CD4-positive, alpha-beta T cell treated with Interleukin-17A for 1 hour (primary cell): Measurements from ENCODE around the gene FLVCR1.
A peak's percentile ranks its signal among the peaks of the same experiment; 100 is the strongest.
"Not testable (repeated sequence)": the region's sequence is repeated elsewhere in the genome, so short reads cannot be mapped to it uniquely, and the experiment has no call there.

Experiments
- DNase-seq: peaks from one replicate; pipeline ENCODE4 v3.0.0-alpha.2; 2020

Gene FLVCR1

DNA sequence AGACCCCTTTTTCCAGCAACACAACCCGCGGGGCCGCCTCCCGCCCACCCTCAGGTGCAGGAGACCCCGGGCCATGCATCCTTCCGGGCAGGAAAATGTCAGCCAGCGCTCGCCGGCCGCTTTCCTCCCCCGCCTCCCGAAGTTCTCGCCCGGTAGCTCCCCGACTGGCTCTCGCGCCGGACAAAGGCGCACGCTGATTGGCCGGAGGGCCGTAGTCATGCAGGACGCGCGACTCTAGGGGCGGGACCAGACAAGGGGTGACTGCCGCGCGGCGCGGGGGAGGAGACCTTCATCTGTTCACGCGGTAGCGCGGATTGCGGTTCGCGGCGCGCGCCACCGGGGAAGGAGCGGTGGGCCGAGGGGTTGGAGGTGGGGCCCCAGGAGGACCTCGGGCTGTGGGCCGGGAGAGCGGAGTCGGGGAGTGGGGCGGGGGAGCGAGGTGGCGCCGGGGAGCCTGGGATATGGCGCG is at the start of gene FLVCR1:
TSS of gene FLVCR1 (plus strand) at position 284 of the 469 bp plus-strand sequence. CDS start at position 462, 178 bp downstream.
- peak; percentile 94 for DNase-seq

DNA sequence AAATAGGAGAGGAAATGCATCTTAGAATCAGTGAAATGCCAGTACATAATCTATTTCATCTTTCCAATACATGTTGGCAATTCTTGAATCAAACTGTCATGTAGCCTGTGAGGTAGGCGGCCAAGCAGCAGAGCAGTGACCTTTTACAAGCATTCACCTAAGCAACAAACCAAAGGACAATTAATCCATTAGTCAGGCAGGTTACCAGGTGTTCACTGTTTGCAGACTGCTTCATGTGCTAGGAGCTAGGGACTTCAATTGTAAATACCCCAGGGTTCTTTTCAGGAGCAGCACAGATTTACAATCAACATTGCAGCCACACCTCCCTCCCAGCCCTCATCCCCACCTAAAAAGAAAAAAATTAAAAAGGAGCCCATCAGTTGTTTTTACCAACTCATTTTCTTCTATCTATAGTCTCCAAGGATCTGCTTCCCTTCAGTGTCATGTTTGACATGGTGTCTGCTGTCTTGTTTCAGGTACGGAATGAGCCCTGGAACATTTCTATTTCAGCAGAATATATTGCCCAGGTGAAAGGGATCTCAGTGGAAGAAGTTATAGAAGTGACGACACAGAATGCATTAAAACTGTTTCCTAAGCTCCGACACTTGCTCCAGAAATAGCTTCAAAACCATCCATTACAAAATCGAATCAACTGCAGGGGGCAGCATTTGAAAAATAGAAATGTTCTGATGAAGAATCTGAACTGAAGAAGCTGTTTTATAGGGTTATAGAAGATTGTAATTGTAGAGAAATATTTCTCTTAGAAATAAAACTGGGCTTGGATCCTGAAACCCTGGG is 43.3 kb upstream of the FLVCR1 start:
- DNase-seq, result peak; percentile 23

DNA sequence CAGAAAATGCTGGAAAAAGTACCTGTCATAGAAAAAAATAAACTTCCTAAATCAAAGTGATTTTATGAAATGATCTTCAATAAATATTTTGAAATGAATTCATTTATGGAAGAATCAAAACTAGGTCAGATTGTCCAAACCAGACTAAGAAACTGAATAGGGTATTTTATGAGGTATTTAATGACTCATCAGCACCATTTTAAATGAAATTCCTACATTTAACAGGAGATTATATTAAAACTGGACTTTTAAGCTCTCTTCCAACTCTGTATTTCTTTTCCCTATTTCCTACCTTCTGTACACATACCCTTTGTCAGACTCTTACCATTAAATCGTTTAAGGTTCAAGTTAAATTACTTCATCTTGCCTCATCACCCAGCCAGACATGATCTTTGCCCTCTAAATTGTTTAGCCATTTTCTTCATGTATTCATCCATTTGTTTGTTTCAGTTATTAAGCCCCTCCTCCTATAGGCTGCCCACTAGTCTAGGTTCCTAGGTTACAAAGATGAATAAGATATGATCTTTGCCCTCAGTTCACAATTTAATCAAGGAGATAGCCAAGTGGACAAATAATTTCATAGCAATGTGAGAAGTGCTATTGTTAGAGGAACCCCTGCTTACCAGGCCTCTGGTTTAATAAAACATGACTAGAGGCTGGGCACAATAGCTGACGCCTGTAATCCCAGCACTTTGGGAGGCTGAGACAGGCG is 41.4 kb upstream of the FLVCR1 start:
- no peak for DNase-seq

DNA sequence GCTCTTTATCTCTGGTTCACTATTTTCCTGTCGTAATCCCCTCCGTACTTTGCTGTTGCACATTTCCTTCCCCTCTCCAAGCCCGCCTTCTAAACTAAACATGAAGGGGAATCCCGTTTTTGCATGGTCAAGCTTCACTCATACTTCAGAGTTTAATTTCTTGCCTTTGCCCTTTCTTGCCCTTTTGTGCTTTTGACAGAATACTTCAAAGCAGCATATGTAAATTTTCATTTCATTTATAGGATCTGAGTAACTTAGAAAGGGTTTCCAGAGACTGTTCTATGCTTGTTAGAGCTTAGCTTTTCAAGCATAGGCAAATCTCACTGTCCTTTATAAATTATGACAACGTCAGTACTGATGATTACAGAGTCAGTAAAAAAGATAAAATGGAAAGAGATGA is 38.3 kb upstream of the FLVCR1 start:
- peak; percentile 4 for DNase-seq

DNA sequence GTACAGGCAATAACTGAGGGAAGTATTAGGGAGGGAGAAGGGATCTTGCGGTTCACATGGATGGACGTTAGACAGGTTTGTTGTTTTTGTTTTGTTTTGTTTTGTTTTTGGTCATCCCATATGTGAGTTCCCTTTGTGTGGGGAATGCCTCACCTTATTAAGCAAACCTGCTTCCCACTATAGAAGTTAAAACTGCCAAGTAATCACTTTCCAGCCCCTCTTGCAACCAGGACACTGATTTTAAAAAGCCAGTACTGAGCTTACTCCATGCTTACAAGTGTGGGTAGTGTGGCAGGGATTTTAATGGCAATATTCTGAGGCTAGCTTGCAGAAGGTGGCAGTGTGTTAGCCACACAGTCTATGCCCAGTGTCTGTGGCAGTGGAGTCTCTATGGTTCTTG is 37.1 kb upstream of the FLVCR1 start:
- no peak for DNase-seq

DNA sequence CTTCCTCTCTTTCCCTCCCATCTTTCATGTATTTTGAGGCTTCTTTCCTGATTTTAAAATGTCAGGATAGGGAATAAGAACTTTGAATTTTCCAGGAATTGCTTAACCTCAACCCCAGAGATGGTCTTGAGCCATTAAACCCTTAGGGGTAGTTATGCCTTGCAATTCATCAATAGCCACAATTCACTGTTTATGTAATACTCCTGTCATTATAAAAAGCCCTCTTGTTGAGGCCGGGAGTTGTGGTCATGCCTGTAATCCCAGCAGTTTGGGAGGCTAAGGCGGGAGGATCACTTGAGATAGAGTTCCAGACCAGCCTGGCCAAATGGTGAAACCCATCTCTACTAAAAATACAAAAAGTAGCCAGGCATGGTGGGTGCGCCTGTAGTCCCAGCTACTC is 35.1 kb upstream of the FLVCR1 start:
- DNase-seq, result no peak

DNA sequence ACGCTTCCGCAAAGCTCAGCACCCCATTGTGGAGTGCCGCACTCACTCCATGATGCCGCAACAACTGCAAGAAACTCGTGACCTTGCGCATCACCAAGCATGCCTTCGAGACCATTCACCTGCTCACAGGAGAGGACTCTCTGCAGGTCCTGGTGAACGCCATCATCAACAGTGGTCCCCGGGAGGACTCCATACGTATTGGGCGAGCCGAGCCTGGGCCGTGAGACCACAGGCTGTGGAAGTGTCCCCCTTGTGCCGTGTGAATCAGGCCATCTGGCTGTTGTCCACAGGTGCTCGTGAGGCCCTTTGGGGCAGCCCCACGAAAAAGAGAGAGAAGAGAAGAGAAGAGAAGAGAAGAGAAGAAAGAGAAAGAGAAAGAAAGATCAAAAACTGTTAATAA is 33.9 kb upstream of the FLVCR1 start:
- no peak for DNase-seq

DNA sequence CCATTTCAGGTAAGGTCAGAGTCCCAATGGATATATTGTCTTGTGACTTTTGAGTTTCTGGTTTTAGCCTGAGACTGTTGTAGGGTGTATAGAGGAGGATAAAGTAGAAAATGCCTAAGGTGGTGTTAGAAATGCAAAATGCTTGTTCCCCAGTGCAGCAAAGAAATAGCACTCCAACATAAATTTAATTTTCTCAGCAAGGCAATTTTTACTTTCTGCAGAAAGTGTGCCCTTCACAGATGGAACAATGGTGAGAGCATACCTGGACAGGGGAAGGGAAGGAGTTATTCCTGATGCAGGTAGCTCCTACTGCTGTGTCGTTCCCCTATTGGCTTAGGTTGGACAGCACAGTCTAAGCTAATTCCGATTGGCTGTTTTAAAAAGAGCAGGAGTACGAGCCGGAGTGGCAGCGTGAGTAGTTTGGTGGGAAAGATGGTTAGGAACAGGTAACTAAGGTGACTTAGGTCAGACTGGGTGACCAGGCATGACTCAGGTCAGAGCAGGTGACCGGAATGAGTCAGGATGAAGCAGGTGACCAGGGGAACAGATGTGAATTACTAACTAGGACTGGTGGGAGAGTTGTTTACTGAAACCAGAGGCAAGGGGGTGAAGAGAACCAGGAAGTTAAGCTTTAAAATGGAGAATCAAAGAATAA is 32.1 kb upstream of the FLVCR1 start:
- no peak for DNase-seq

DNA sequence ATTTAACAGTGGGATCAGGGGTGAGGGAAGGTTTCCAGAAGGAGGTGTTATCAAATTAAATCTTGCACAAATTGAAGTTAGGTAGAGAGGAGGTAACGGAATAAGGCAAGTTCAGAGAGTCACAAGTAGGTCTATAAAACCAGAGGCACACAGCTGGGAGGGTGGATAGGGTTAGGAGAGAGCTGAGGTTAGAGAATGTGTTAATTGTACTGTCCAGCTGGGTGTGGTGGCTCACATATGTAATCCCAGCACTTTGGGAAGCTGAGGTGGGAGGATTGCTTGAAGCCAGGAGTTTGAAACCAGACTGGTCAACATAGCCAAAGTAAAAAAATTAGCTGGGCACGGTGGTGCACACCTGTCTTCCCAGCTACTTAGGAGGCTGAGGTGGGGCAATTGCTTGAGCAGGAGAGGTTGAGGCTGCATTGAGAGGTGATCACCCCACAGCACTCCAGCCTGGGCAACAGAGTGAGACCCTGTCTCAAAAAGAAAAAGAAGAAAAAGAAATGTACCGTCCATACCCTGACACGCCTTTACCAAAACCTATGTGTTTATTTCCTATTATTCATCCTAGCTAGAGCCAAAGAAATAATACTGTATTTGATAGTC is 30.8 kb upstream of the FLVCR1 start:
- no peak for DNase-seq

DNA sequence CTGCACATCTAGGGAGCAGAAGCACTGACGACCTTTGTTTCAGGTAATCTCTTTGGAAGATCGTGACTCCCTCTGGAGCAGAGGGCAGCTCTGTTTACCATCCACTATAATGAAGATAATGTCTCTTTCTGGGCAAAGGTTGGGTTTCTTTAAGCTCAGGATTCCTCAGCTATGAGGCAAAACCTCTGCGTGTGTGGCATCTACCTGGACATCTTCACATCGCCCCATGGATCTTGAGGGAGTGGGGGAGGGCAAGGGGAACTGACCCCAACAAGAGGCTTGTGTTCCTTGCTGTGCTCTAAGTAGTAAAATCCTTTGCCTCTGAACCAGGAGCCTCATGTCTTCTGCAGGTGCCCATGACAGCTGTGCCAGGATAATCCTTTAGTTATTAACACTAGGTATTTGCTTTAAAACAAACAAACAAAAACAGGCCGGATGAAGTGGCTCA is 30.2 kb upstream of the FLVCR1 start:
- DNase-seq, result no peak

DNA sequence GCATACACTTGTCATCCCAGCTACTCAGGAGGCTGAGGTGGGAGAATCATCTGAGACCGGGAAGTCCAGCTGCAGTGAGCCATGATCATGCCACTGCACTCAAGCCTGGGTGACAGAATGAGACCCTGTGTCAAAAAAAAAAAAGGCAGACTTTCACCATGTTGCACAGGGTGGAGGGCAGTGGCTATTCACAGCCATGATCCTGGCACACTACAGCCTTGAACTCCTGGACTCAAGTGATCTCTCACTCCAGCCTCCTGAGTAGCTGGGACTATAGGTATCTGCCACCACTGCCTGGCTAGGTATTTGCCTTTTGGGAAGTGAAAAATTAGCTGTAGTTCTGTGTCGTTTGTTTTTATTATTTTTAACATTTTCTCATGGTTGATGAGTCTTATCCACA is 29.7 kb upstream of the FLVCR1 start:
- DNase-seq, result no peak

DNA sequence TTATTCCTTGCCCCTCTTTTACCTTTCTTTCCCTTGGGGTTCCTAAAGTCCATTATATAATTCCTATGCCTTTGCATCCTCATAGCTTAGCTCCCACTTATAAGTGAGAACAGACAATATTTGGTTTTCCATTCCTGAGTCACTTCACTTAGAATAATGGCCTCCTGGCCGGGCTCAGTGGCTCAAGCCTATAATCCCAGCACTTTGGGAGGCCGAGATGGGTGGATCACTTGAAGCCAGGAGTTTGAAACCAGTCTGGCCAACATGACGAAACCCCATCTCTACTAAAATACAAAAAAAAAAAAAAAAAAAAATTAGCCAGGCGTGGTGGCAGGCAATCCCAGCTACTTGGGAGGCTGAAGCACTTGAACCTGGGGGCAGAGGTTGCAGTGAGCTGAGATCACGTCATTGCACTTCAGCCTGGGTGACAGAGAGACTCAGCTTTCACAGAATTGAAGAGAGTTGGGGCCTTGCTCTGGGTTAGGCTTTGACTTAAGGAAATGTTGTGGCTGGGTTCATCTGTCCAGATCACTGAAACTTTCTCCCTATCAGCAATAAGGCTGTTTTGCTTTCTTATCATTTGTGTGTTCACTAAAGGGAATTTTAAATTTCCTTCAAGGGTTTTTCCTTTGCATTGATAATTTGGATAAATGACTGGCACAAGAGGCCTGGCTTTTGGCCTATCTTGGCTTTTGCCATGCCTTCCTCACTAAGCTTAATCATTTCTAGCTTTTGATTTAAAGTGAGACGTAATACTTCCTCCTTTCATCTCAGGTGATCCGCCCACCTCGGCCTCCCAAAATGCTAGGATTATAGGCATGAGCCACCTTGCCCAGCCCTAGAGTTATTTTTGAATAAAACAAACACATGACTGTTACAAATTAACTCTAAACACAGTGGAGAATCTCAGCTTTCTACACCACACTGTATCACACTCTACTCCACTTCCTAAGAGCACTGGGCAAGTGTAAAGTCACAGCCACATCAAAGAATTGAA is 24.6 kb upstream of the FLVCR1 start:
- peak; percentile 8 for DNase-seq

DNA sequence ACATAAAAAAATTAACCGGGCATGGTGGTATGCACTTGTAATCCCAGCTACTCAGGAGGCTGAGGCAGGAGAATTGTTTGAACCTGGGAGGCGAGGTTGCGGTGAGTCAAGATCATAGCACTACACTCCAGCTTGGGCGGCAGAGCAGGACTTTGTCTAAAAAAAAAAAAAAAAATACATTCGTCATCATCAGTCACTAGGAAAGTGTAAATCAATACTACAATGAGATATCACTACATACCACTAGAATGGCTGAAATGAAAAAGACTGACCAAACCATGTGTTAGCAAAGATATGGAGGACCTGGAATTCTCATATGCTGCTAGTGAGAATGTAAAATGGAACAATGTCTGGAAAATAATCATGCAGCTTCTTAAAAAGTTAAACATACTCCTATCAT is 19.9 kb upstream of the FLVCR1 start:
- no peak for DNase-seq

DNA sequence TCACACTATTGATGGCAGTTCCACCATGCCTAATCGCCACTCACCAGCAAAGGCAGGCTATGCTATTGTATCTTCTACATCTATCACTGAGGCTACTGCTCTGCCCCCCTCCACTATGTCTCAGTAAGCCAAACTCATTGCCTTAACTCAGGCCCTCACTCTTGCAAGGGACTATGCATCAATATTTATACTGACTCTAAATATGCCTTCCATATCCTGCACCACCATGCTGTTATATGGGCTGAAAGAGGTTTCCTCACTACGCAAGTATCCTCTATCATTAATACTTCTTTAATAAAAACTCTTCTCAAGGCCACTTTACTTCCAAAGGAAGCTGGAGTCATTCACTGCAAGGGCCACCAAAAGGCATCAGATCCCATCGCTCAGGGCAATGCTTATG is 13.6 kb upstream of the FLVCR1 start:
- DNase-seq, result not testable (repeated sequence)

DNA sequence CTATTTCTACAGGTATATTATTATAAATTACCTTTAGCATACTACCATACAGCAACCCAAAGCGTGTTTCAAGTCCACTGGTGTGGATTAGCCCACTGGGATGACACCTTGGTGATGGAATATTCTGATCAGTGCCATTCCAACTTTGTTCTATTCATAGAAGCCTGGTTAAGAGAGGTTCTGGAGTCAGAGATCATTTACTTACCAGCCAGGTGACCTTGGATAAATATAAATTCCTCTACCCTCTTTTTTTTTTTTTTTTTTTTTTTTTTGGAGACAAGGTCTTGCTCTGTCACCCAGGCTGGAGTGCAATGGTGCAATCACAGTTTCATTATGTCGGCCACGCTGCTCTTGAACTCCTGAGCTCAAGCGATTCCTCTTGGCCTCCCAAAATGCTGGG is 10.5 kb upstream of the FLVCR1 start, which contains the start of gene SPATA45:
TSS of gene SPATA45 (minus strand) at position 101 of the 400 bp plus-strand sequence. CDS start 11,500 bp downstream, outside the sequence.
- no peak for DNase-seq

DNA sequence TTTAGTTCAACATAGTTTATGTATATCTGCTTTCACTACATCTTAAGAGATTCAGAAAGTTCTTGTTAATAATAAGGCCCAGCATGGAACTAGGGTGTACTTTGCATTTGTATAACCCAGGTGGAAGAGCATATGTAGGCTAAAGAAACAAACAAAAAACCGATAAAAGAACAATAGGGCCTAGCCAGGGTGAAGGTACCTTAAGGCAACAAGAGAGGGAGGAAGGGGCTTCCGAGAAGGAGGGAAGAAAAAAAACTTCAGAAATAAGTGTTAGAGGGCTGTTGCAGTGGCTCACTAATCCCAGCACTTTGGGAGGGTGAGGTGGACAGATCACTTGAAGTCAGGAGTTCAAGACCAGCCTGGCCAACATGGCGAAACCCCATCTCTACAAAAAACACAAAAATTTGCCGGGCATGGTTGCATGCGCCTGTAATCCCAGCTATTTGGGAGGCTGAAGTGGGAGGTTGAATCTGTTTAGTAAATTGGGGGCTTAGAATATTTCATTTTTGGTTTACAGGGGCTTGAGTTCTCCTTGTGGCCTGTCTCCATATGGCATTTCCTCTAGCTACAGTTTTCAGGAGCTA is 5.9 kb upstream of the FLVCR1 start:
- no peak for DNase-seq

DNA sequence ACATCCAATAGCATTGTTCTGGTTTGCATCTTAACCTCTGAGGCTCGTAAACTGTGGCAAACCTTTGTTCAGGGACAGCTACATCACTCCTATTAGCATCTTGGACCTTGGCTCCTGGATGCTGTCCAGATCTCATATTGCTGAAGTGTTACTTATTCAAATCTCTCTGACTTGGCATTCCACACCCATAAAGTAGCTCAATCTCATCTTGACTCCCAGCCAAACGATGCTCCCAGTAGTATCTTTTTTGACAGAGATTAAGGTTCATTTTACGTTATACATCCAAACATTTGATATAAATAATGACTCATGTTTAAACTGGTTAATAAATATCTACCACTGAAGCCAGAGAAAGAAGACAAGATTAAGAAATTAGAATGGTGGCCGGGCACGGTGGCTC is 4.4 kb upstream of the FLVCR1 start:
- DNase-seq, result no peak

DNA sequence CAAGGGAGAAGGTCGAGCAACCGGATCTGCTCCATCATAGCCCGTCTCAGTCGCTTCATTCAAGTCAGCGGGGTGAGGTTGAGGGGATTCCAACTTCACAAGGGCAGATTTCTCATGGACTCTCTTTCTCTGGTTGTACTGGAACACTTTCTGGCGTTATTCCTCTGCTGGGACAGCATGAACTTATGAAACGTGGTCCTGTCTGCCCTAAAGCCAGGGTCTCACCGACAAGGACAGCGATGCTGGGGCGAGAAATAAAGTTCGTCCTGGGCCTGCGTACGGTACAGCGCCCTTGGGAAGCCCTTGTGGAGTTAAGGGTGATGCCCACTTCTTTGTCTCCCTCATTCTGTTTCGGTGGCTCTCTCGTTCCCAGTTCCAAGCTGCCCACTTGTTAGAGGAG is 1.3 kb upstream of the FLVCR1 start:
- no peak for DNase-seq

DNA sequence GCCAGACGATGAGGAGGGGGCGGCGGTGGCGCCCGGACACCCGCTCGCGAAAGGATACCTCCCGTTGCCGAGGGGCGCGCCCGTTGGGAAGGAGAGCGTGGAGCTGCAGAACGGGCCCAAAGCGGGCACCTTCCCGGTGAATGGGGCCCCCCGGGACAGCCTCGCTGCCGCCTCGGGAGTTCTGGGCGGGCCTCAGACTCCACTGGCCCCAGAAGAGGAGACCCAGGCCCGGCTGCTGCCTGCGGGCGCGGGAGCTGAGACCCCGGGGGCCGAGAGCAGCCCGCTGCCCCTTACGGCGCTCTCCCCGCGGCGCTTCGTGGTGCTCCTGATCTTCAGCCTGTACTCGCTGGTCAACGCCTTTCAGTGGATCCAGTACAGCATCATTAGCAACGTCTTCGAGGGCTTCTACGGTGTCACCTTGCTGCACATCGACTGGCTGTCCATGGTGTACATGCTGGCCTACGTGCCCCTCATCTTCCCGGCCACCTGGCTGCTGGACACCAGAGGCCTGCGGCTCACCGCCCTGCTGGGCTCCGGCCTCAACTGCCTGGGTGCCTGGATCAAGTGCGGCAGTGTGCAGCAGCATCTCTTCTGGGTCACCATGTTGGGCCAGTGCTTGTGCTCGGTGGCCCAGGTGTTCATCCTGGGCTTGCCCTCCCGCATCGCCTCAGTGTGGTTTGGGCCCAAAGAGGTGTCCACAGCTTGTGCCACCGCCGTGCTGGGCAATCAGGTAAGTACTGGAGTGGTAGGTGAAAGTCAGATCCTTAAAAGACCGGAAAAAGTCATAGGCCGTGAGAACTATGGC is 588 bp downstream of the FLVCR1 start:
- no peak for DNase-seq
